H9 (cell line): Measurements from ENCODE around the gene EDEM1. TPM values are rescaled to one million over a fixed set of nuclear protein-coding genes. Genes with fewer than 3 reads are reported as not detected.

Experiments
- DNase-seq: peaks from one replicate; pipeline ENCODE4 v3.0.0-alpha.2; 2017
- H2AFZ ChIP-seq: one replicate; pipeline ENCODE4 v1.6.1; 2013; ENCODE audit warnings: mild to moderate bottlenecking, low read length, control low read depth, moderate library complexity
- H2AK5ac ChIP-seq: 2 replicates; pipeline ENCODE4 v1.6.1; 2013; ENCODE audit warnings: low read length, control low read depth, mixed read lengths; ENCODE audit not compliant: insufficient read length
- H2BK120ac ChIP-seq: one replicate; pipeline ENCODE4 v1.6.1; 2013; ENCODE audit warnings: low read depth, mild to moderate bottlenecking, low read length, control low read depth, inconsistent platforms; ENCODE audit not compliant: poor library complexity, severe bottlenecking
- H2BK12ac ChIP-seq: 2 replicates; pipeline ENCODE4 v1.6.1; 2013; ENCODE audit warnings: low read length, control low read depth, mixed read lengths, low read depth; ENCODE audit not compliant: insufficient read length
- H2BK15ac ChIP-seq: 2 replicates; pipeline ENCODE4 v1.6.1; 2013; ENCODE audit warnings: low read depth, low read length, control low read depth
- H2BK20ac ChIP-seq: one replicate; pipeline ENCODE4 v1.6.1; 2013; ENCODE audit warnings: low read depth, mild to moderate bottlenecking, low read length, control low read depth, inconsistent platforms; ENCODE audit not compliant: poor library complexity, severe bottlenecking
- H2BK5ac ChIP-seq: 2 replicates; pipeline ENCODE4 v1.6.1; 2013; ENCODE audit warnings: low read length, control low read depth, mixed read lengths; ENCODE audit not compliant: insufficient read length
- H3K14ac ChIP-seq: 2 replicates; pipeline ENCODE4 v1.6.1; 2013; ENCODE audit warnings: low read length, control low read depth; ENCODE audit not compliant: insufficient read depth
- H3K18ac ChIP-seq: 2 replicates; pipeline ENCODE4 v1.6.1; 2013; ENCODE audit warnings: low read depth, mild to moderate bottlenecking, mixed read lengths, low read length, control low read depth; ENCODE audit not compliant: insufficient read length
- H3K23ac ChIP-seq: 2 replicates; pipeline ENCODE4 v1.6.1; 2013; ENCODE audit warnings: low read length, control low read depth, mixed read lengths, low read depth; ENCODE audit not compliant: insufficient read length
- H3K23me2 ChIP-seq: 2 replicates; pipeline ENCODE4 v1.6.1; 2013; ENCODE audit warnings: low read depth, mild to moderate bottlenecking, mixed read lengths, low read length, control low read depth; ENCODE audit not compliant: insufficient read length, poor library complexity, severe bottlenecking
- H3K27ac ChIP-seq: 2 replicates; pipeline ENCODE4 v1.5.1; 2013; ENCODE audit warnings: low read length, control low read depth, mixed read lengths, low read depth; ENCODE audit not compliant: insufficient read length
- H3K27me3 ChIP-seq: 2 replicates; pipeline ENCODE4 v1.6.1; 2013; ENCODE audit warnings: low read length, control low read depth, inconsistent platforms; ENCODE audit not compliant: insufficient read depth
- H3K4ac ChIP-seq: 2 replicates; pipeline ENCODE4 v1.6.1; 2013; ENCODE audit warnings: low read depth, mild to moderate bottlenecking, control low read depth, inconsistent platforms, low read length, moderate library complexity
- H3K4me1 ChIP-seq: 2 replicates; pipeline ENCODE4 v1.6.1; 2013; ENCODE audit warnings: low read length, control low read depth, inconsistent platforms; ENCODE audit not compliant: insufficient read depth
- H3K4me2 ChIP-seq: 2 replicates; pipeline ENCODE4 v1.6.1; 2013; ENCODE audit warnings: low read length, control low read depth, mixed read lengths; ENCODE audit not compliant: insufficient read length, insufficient read depth
- H3K56ac ChIP-seq: 2 replicates; pipeline ENCODE4 v1.6.1; 2013; ENCODE audit warnings: low read depth, mild to moderate bottlenecking, mixed read lengths, low read length, control low read depth; ENCODE audit not compliant: insufficient read length
- H3K79me1 ChIP-seq: 2 replicates; pipeline ENCODE4 v1.6.1; 2013; ENCODE audit warnings: low read depth, mild to moderate bottlenecking, moderate library complexity, low read length, control low read depth, inconsistent platforms; ENCODE audit not compliant: insufficient read depth, poor library complexity, severe bottlenecking
- H3K79me2 ChIP-seq: 2 replicates; pipeline ENCODE4 v1.6.1; 2013; ENCODE audit warnings: low read length, control low read depth, inconsistent platforms; ENCODE audit not compliant: insufficient read depth
- H3K9ac ChIP-seq: 2 replicates; pipeline ENCODE4 v1.6.1; 2013; ENCODE audit warnings: low read length, control low read depth, mixed read lengths; ENCODE audit not compliant: insufficient read length; ENCODE audit errors: extremely low read depth
- H3K9me3 ChIP-seq: one replicate; pipeline ENCODE4 v1.6.1; 2013; ENCODE audit warnings: low read depth, low read length, inconsistent platforms; ENCODE audit not compliant: control insufficient read depth
- H3T11ph ChIP-seq: one replicate; pipeline ENCODE4 v1.6.1; 2013; ENCODE audit warnings: mild to moderate bottlenecking, low read length, control low read depth, inconsistent platforms
- H4K20me1 ChIP-seq: one replicate; pipeline ENCODE4 v1.6.1; 2013; ENCODE audit not compliant: control insufficient read depth, insufficient read length, insufficient read depth
- H4K5ac ChIP-seq: 2 replicates; pipeline ENCODE4 v1.6.1; 2013; ENCODE audit warnings: low read depth, mild to moderate bottlenecking, mixed read lengths, low read length, control low read depth; ENCODE audit not compliant: insufficient read length
- H4K8ac ChIP-seq: replicated peaks from 2 replicates; pipeline ENCODE4 v1.6.1; 2013; ENCODE audit warnings: low read length, control low read depth, mixed read lengths, low read depth; ENCODE audit not compliant: insufficient read length
- H4K91ac ChIP-seq: 2 replicates; pipeline ENCODE4 v1.6.1; 2013; ENCODE audit warnings: low read depth, mild to moderate bottlenecking, moderate library complexity, mixed read lengths, low read length, control low read depth; ENCODE audit not compliant: insufficient read length
- H3K27ac Mint-ChIP-seq, 3 experiments: 2 replicates in 2 of 3; 3 replicates in 1 of 3; pipeline ENCODE4 v1.8.0; 2020 to 2021; ENCODE audit warnings: mixed read lengths in 3 of 3, mild to moderate bottlenecking in 1 of 3, moderate library complexity in 1 of 3
- H3K27me3 Mint-ChIP-seq: 2 replicates; pipeline ENCODE4 v1.8.0; 2021; ENCODE audit warnings: low read depth, mild to moderate bottlenecking, moderate library complexity, mixed read lengths
- H3K36me3 Mint-ChIP-seq, 3 experiments: 2 replicates in 2 of 3; 3 replicates in 1 of 3; pipeline ENCODE4 v1.8.0; 2020 to 2021; ENCODE audit warnings: low read depth in 3 of 3, mixed read lengths in 3 of 3; ENCODE audit not compliant: insufficient read depth in 1 of 3
- H3K4me1 Mint-ChIP-seq, 2 experiments: 2 replicates each; pipeline ENCODE4 v1.8.0; 2020; ENCODE audit warnings: mixed read lengths in 2 of 2
- H3K4me3 Mint-ChIP-seq, 2 experiments: 2 replicates in 1 of 2; 3 replicates in 1 of 2; pipeline ENCODE4 v1.8.0; 2020 to 2021; ENCODE audit warnings: mild to moderate bottlenecking in 2 of 2, mixed read lengths in 2 of 2, moderate library complexity in 1 of 2
- H3K9me3 Mint-ChIP-seq, 2 experiments: 2 replicates in 1 of 2; 3 replicates in 1 of 2; pipeline ENCODE4 v1.8.0; 2020; ENCODE audit warnings: mild to moderate bottlenecking in 2 of 2, mixed read lengths in 2 of 2, moderate library complexity in 1 of 2
- WGBS: extraction: QIAGEN DNeasy Blood & Tissue Kit; methylation state at CpG from one replicate; pipeline ENCODE4 v1.1.7; 2013; ENCODE audit warnings: missing lambda C conversion rate, low lambda C conversion rate, mixed read lengths; ENCODE audit not compliant: insufficient read length; ENCODE audit errors: extremely low coverage; 5-methylcytosine and 5-hydroxymethylcytosine counted together
- total RNA-seq: library from RNA; stranded (reverse); gene quantifications from 2 replicates; pipeline ENCODE4 v1.2.1, GENCODE V29; 2021
- TF ChIP-seq, protein P1 (sequence below): fragments of 200-600 bp; sonication (generic); conservative IDR thresholded peaks from 3 replicates; pipeline ENCODE4 v1.8.0; 2021; ENCODE audit warnings: antibody characterized with exemption, mild to moderate bottlenecking

The EDEM1 gene
- total RNA-seq, 1 experiment from 2014 or later: 11.7 TPM

GRCh38 chr3:5220667-5221431 lies 33.3 kb downstream of the EDEM1 start:
- Histone ChIP-seq H3T11ph (no peak overlapping the region), H3K4me1 (no peaks in the 10 kb centered on the region; the same call in 1 of the 2 replicates), H3K9ac (no peak overlapping the region), H3K79me1 (no peaks in the 10 kb centered on the region), H4K20me1 (no peaks in the 10 kb centered on the region), H3K9me3 (no peaks in the 10 kb centered on the region), H2BK120ac (no peak overlapping the region), H3K23me2 (no peaks in the 10 kb centered on the region), H2BK12ac (no peak overlapping the region), H4K8ac (no peak overlapping the region), H2AFZ (no peak overlapping the region), H2BK15ac (no peak overlapping the region), H4K5ac (no peak overlapping the region), H3K79me2 (no peaks in the 10 kb centered on the region), H3K4me2 (no peak overlapping the region), H2BK20ac (no peak overlapping the region), H2BK5ac (no peak overlapping the region), H3K18ac (no peak overlapping the region), H3K27ac (no peak overlapping the region), H3K27me3 (no peaks in the 10 kb centered on the region), H3K56ac (no peak overlapping the region), H2AK5ac (no peak overlapping the region), H3K14ac (no peak overlapping the region), H4K91ac (no peak overlapping the region), H3K23ac (no peak overlapping the region), H3K4ac (no peak overlapping the region)
- H3K4me3 Mint-ChIP-seq: no peak overlapping the region
- H3K36me3 Mint-ChIP-seq: peaks cover 10 to 14% (median 14%) of the 10 kb centered on the region in 3 experiments; a peak in 6 of 7 replicates
- H3K27me3 Mint-ChIP-seq: no peaks in the 10 kb centered on the region
- TF ChIP-seq, protein P1, sequence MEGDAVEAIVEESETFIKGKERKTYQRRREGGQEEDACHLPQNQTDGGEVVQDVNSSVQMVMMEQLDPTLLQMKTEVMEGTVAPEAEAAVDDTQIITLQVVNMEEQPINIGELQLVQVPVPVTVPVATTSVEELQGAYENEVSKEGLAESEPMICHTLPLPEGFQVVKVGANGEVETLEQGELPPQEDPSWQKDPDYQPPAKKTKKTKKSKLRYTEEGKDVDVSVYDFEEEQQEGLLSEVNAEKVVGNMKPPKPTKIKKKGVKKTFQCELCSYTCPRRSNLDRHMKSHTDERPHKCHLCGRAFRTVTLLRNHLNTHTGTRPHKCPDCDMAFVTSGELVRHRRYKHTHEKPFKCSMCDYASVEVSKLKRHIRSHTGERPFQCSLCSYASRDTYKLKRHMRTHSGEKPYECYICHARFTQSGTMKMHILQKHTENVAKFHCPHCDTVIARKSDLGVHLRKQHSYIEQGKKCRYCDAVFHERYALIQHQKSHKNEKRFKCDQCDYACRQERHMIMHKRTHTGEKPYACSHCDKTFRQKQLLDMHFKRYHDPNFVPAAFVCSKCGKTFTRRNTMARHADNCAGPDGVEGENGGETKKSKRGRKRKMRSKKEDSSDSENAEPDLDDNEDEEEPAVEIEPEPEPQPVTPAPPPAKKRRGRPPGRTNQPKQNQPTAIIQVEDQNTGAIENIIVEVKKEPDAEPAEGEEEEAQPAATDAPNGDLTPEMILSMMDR: no peak
- WGBS: no CpG with 5 or more reads among the region's 11 CpGs
- peaks cover 33 to 45% of the 10 kb centered on the region in 2 experiments for H3K4me1 Mint-ChIP-seq
- DNase-seq: no peak
- no peaks in the 10 kb centered on the region for H3K9me3 Mint-ChIP-seq
- peak overlapping the region in 1 of 3 experiments; percentile 84; a peak in 2 of 7 replicates for H3K27ac Mint-ChIP-seq
